Mammary microvascular endothelial cell (primary cell): ENCODE data around the gene TTC6. TPM values are rescaled to one million over a fixed set of nuclear protein-coding genes. Genes with fewer than 3 reads are reported as not detected.

Experiments
- total RNA-seq: library from RNA; depleted of rRNA; stranded (reverse); fragments of >200 nt; gene quantifications from 2 replicates; pipeline ENCODE4 v1.2.3, GENCODE V29; 2015

The TTC6 gene
- not detected in 2 replicates for total RNA-seq

GRCh38 chr14:37594971-37595808, at the start of gene TTC6, which contains the start of gene FOXA1:
Gene TTC6 (plus strand): TSS chr14:37595629. CDS start chr14:37622065, 26,436 bp downstream.
Gene FOXA1 (minus strand): TSS chr14:37595249. CDS start chr14:37594972, 277 bp downstream.

Other genes starting within 250 kb of the TTC6 start
- 0.07 and 0.39 TPM in 2 replicates for gene FOXA1, start 380 bp upstream of the TTC6 start, total RNA-seq